Suprapubic skin (tissue), 3 donors: Measurements from ENCODE around the gene RAMP2.

Source experiments
- CTCF ChIP-seq, 2 donors: fragments of 200-600 bp in 1 of 2; fragments of 450-650 bp in 1 of 2; sonication (generic) in 1 of 2; IDR thresholded peaks; one replicate each; pipeline ENCODE4 v1.5.1; 2016 to 2019; ENCODE audit warnings: antibody characterized with exemption in 2 of 2, mild to moderate bottlenecking in 1 of 2, moderate library complexity in 1 of 2
- EP300 ChIP-seq: sonication (generic); formaldehyde crosslinking; IDR thresholded peaks from one replicate; pipeline ENCODE4 v1.6.1; 2017; ENCODE audit warnings: antibody characterized with exemption
- POLR2A ChIP-seq, 2 donors: fragments of 450-650 bp; IDR thresholded peaks; one replicate each; pipeline ENCODE4 v1.6.1; 2017; ENCODE audit warnings: antibody characterized with exemption in 2 of 2, mild to moderate bottlenecking in 2 of 2, moderate library complexity in 2 of 2

DNA sequence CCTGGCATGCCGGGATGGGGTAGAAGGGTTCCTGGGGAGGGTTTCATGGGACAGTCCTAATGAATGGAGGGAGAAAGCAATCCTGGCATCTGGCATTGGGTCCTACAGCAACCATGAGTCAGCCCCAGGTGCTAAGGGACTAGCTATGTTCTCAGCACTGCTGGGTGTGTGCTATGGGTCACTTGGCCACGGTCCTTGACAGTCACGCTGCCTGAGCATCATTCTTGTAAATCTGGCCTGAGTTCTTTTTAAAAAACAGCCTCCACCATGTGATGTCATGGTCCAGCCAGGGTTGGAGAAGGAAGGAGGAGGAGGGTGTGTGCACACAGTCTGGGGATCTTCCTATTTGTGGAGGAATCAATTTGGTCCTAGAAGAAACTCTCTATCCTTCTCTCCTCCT, 6.2 kb upstream of the RAMP2 start:
- TF ChIP-seq CTCF (IDR thresholded peaks at IDR 0.05) (no peak), POLR2A (IDR thresholded peaks at IDR 0.05) (no peak), EP300 (no peak)
